Endothelial cell of umbilical vein (primary cell): Measurements from ENCODE around the gene LCN6. TPM values are rescaled to one million over a fixed set of nuclear protein-coding genes. Genes with fewer than 3 reads are reported as not detected.

ENCODE experiments used
- BruUV-seq: library from RNA; stranded (reverse); fragments of 400-500 nt; replicated peaks from 2 replicates; lab custom pipeline; 2021; lab: Mats Ljungman, UMichigan
- CTCF ChIA-PET: fragments of 300-600, 350-600 bp; sonication (Branson Sonifier 250); formaldehyde crosslinking; loops from one replicate; lab custom pipeline; 2021; ENCODE audit warnings: antibody characterized with exemption, inconsistent platforms; lab: Charles Lee
- POLR2A ChIA-PET: fragments of 300-600, 350-600 bp; sonication (Branson Sonifier 250); formaldehyde crosslinking; loops from one replicate; lab custom pipeline; 2021; ENCODE audit warnings: antibody characterized with exemption, inconsistent platforms; lab: Charles Lee
- DNase-seq: peaks from one replicate; pipeline ENCODE4 v3.0.0-alpha.2; 2011; ENCODE audit warnings: low read depth, low spot score
- FAIRE-seq: peaks from 2 replicates; lab custom pipeline; 2011; peaks lifted over from hg19 to GRCh38; lab: Jason Lieb, UNC
- H2AFZ ChIP-seq: 2 replicates; pipeline ENCODE4 v1.6.0; 2012; ENCODE audit warnings: low read depth, low read length, control low read depth, inconsistent platforms
- H3K27ac ChIP-seq: 2 replicates; pipeline ENCODE4 v1.5.1; 2011; ENCODE audit warnings: low read depth, mild to moderate bottlenecking, control low read depth, low read length, moderate library complexity; ENCODE audit not compliant: insufficient read depth
- H3K27me3 ChIP-seq, 2 experiments: 2 replicates each; pipeline versions ENCODE4 v1.6.0 to v1.6.1; 2011; ENCODE audit warnings: low read length in 2 of 2, mixed read lengths in 1 of 2; ENCODE audit not compliant: control insufficient read depth in 2 of 2, insufficient read depth in 2 of 2
- H3K36me3 ChIP-seq, 2 experiments: 2 replicates in 1 of 2; 3 replicates in 1 of 2; pipeline ENCODE4 v1.5.1; 2011; ENCODE audit warnings: low read length in 2 of 2, mild to moderate bottlenecking in 1 of 2, moderate library complexity in 1 of 2; ENCODE audit not compliant: control insufficient read depth in 2 of 2, insufficient read depth in 2 of 2; ENCODE audit errors: extremely low read depth in 1 of 2
- H3K4me1 ChIP-seq: 3 replicates; pipeline ENCODE4 v1.5.1; 2011; ENCODE audit warnings: mild to moderate bottlenecking, low read length; ENCODE audit not compliant: control insufficient read depth, insufficient read depth; ENCODE audit errors: extremely low read depth
- H3K4me2 ChIP-seq: 2 replicates; pipeline ENCODE4 v1.6.1; 2011; ENCODE audit warnings: low read length, control low read depth, mixed read lengths; ENCODE audit not compliant: insufficient read depth
- H3K4me3 ChIP-seq, 3 experiments: fragments of 200-600 bp in 1 of 3; sonication (generic), shearing (Covaris generic) in 1 of 3; replicated peaks in 1 of 3; 2 replicates each; pipeline ENCODE4 v1.5.1; 2011 to 2016; ENCODE audit warnings: control low read depth in 3 of 3, low read length in 3 of 3, mild to moderate bottlenecking in 2 of 3, inconsistent platforms in 1 of 3, low read depth in 1 of 3, moderate library complexity in 1 of 3; ENCODE audit not compliant: insufficient read depth in 1 of 3
- H3K79me2 ChIP-seq: 2 replicates; pipeline ENCODE4 v1.6.0; 2012; ENCODE audit warnings: low read length, inconsistent platforms; ENCODE audit not compliant: control insufficient read depth, insufficient read depth
- H3K9ac ChIP-seq: replicated peaks from 2 replicates; pipeline ENCODE3; 2011; ENCODE audit warnings: low read length, control low read depth; ENCODE audit not compliant: insufficient read depth; ENCODE audit errors: extremely low read depth
- H3K9me1 ChIP-seq: replicated peaks from 3 replicates; pipeline ENCODE4 v1.6.0; 2011; ENCODE audit warnings: mild to moderate bottlenecking, low read length; ENCODE audit not compliant: control insufficient read depth, insufficient read depth; ENCODE audit errors: extremely low read depth
- H3K9me3 ChIP-seq: replicated peaks from 2 replicates; pipeline ENCODE4 v1.5.1; 2012; ENCODE audit warnings: low read length, inconsistent platforms; ENCODE audit not compliant: control insufficient read depth, insufficient read depth
- H4K20me1 ChIP-seq: replicated peaks from 2 replicates; pipeline ENCODE3; 2011; ENCODE audit warnings: mild to moderate bottlenecking, low read length; ENCODE audit not compliant: control insufficient read depth, insufficient read depth; ENCODE audit errors: extremely low read depth
- EZH2 ChIP-seq: IDR thresholded peaks from 2 replicates; pipeline ENCODE4 v1.6.1; 2012; ENCODE audit warnings: borderline replicate concordance, low read depth, mild to moderate bottlenecking, moderate library complexity, low read length, inconsistent platforms; ENCODE audit not compliant: severe bottlenecking
- FOS ChIP-seq: IDR thresholded peaks from 2 replicates; pipeline ENCODE4 v1.6.1; 2011; ENCODE audit warnings: mild to moderate bottlenecking, low read length, moderate library complexity, borderline replicate concordance; ENCODE audit not compliant: insufficient read depth
- GATA2 ChIP-seq: IDR thresholded peaks from 2 replicates; pipeline ENCODE4 v1.7.0; 2011; ENCODE audit warnings: low read depth, mild to moderate bottlenecking, moderate library complexity, mixed read lengths, low read length; ENCODE audit not compliant: insufficient read length, insufficient read depth
- POLR2A ChIP-seq: IDR thresholded peaks from 2 replicates; pipeline ENCODE4 v1.6.1; 2012; ENCODE audit warnings: low read depth, mild to moderate bottlenecking, control low read depth, low read length
- POLR2AphosphoS5 ChIP-seq: IDR thresholded peaks from 2 replicates; pipeline ENCODE4 v1.6.1; 2012; ENCODE audit warnings: low read depth, mild to moderate bottlenecking, control low read depth, low read length, moderate library complexity; ENCODE audit not compliant: insufficient read depth
- dilution Hi-C: fragments of 300-500 bp; cut with MboI; formaldehyde crosslinking; loops from one replicate; pipeline ENCODE4 v1.15.0; 2019; ENCODE audit warnings: low sequenced_read_pairs; ENCODE audit not compliant: extremely low pct_ligation_motif_present
- intact Hi-C: fragments of 100-400 bp; cut with micrococcal nuclease; formaldehyde crosslinking; loops from one replicate; pipeline ENCODE4 v1.10.0; 2022
- polyA plus RNA-seq, 4 experiments: library from polyadenylated mRNA; depleted of rRNA in 3 of 4; stranded (reverse) in 3 of 4; unstranded in 1 of 4; fragments of >200 nt; gene quantifications; 2 replicates each; pipeline versions ENCODE4 v1.2.1 to v1.2.3, GENCODE V29; 2011 to 2012; ENCODE audit warnings: missing spikeins in 1 of 4
- total RNA-seq: library from RNA; stranded (reverse); gene quantifications from 2 replicates; pipeline ENCODE4 v1.2.3, GENCODE V29; 2021
- TF ChIP-seq, protein P1 (sequence below): IDR thresholded peaks from 2 replicates; pipeline ENCODE4 v1.6.1; 2011; ENCODE audit not compliant: insufficient read depth, insufficient read length
- TF ChIP-seq, protein P2 (sequence below), 2 donors: IDR thresholded peaks; 1 replicate in 1 of 2; 2 replicates in 1 of 2; pipeline ENCODE4 v1.5.1; 2011; ENCODE audit warnings: low read length in 2 of 2, mild to moderate bottlenecking in 2 of 2, moderate library complexity in 2 of 2, control low read depth in 1 of 2, inconsistent platforms in 1 of 2, low read depth in 1 of 2; ENCODE audit not compliant: insufficient read depth in 1 of 2; ENCODE audit errors: extremely low read depth in 1 of 2

Gene LCN6
- total and polyA plus RNA-seq, 2 donors (not counting 3 experiments of a cell fraction or from before 2014, with no cell fraction given), result 0.17 TPM; not detected in 1

DNA sequence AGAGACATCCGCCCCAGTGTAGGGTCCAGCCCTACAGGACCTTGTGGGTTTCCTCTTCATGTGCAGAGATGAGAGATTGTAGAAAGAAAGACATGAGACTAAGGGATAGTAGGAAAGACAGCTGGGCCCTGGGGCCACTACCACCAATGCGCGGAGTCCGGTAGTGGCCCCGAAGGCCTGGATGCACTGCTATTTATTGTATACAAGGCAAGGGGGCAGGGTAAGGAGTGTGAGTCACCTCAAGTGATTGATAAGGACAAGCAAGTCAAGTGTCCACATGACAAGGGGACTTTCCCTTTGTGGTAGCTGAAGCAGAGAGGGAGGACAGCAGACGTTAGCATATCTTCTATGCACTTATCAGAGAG, 36.7 kb upstream of the LCN6 start:
- Histone ChIP-seq H3K9me1 (no peaks in the 10 kb centered on the region), H2AFZ (no peak overlapping the region), H3K4me1 (no peaks in the 10 kb centered on the region), H3K36me3 (no peaks in the 10 kb centered on the region), H3K4me3 (no peak overlapping the region), H3K27ac (no peak overlapping the region), H3K27me3 (peaks cover 2 to 10% of the 10 kb centered on the region in 2 experiments), H3K9me3 (no peaks in the 10 kb centered on the region), H3K9ac (no peak overlapping the region), H3K79me2 (no peaks in the 10 kb centered on the region), H3K4me2 (no peak overlapping the region), H4K20me1 (no peaks in the 10 kb centered on the region)
- intact Hi-C loops, result loop anchor here (5.0 kb wide), 1 partner anchor 452 kb away; no protein-coding TSS in a partner anchor
- DNase-seq (no peak), FAIRE-seq (no peak)
- dilution Hi-C loops, result no loop called here
- BruUV-seq, result no TSS peak
- POLR2A ChIA-PET, result no interaction called here
- CTCF ChIA-PET, result interaction anchor here (0.6 kb wide), 1 partner anchor 50 kb away, joined by 3 read pairs; no protein-coding TSS in a partner anchor
- TF ChIP-seq FOS (no peak), GATA2 (no peak), POLR2AphosphoS5 (no peak), POLR2A (no peak), EZH2 (no peak)
- TF ChIP-seq, protein P1, sequence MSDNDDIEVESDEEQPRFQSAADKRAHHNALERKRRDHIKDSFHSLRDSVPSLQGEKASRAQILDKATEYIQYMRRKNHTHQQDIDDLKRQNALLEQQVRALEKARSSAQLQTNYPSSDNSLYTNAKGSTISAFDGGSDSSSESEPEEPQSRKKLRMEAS, result no peak

DNA sequence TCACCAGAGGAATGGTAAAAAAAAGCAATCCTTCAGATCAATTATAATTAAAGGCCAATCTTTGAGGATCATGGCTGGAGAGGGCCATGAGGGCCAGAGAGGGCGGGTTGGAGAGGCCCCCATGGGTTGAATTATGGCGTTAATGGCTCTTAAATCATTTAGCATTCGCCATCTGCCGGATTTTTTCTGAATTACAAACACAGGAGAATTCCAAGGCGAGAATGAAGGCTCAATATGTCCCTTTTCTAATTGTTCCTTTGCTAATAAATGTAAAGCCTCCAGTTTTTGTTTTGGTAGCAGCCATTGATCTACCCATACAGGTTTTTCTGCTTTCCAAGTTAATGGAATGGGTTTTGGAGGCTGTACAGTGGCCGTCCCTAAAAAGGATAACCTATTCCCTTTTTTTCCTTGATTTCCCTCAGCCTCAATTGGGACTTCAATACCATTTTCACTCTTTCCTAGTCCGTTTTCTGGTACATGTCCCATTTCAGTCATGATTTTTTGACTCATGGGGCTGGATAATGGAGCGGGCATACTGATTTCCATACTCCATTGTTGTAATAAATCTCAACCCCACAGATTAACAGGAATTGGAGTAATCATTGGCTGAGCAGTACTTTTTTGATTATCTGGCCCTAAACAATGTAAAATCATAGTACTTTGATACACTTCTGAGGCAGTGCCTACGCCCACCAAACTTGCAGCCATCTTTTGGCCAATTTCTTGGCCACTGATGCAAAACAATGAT, 36.1 kb upstream of the LCN6 start:
- CTCF ChIA-PET, result no interaction called here
- Histone ChIP-seq H3K79me2 (no peaks in the 10 kb centered on the region), H3K9ac (no peak overlapping the region), H3K27me3 (peaks cover 2 to 15% of the 10 kb centered on the region in 2 experiments), H3K27ac (no peak overlapping the region), H3K4me2 (no peak overlapping the region), H4K20me1 (no peaks in the 10 kb centered on the region), H3K9me1 (no peaks in the 10 kb centered on the region), H3K9me3 (no peaks in the 10 kb centered on the region), H3K4me3 (no peak overlapping the region), H3K36me3 (no peaks in the 10 kb centered on the region), H2AFZ (no peak overlapping the region), H3K4me1 (no peaks in the 10 kb centered on the region)
- intact Hi-C loops, result no loop called here
- TF ChIP-seq POLR2A, result no peak
- TF ChIP-seq, protein P2, sequence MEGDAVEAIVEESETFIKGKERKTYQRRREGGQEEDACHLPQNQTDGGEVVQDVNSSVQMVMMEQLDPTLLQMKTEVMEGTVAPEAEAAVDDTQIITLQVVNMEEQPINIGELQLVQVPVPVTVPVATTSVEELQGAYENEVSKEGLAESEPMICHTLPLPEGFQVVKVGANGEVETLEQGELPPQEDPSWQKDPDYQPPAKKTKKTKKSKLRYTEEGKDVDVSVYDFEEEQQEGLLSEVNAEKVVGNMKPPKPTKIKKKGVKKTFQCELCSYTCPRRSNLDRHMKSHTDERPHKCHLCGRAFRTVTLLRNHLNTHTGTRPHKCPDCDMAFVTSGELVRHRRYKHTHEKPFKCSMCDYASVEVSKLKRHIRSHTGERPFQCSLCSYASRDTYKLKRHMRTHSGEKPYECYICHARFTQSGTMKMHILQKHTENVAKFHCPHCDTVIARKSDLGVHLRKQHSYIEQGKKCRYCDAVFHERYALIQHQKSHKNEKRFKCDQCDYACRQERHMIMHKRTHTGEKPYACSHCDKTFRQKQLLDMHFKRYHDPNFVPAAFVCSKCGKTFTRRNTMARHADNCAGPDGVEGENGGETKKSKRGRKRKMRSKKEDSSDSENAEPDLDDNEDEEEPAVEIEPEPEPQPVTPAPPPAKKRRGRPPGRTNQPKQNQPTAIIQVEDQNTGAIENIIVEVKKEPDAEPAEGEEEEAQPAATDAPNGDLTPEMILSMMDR (IDR thresholded peaks at IDR 0.05; ENCODE audit: extremely low read depth in 1 of 2, insufficient read depth in 1 of 2, low read depth in 1 of 2, low read length in 2 of 2), result peak in 1 of 2 donors; percentile 14
- no TSS peak for BruUV-seq
- peak; percentile 28 for DNase-seq
- FAIRE-seq, result no peak
- POLR2A ChIA-PET, result no interaction called here
- dilution Hi-C loops, result no loop called here
